Small intestine (tissue), 7 donors: Measurements from ENCODE around the gene NUBP2. TPM values are rescaled to one million over a fixed set of nuclear protein-coding genes. Genes with fewer than 3 reads are reported as not detected.

ENCODE experiments used
- DNase-seq, 2 donors: peaks; one replicate each; pipeline versions ENCODE4 v3.0.0 to v3.0.0-alpha.2; 2013
- FAIRE-seq: peaks from 2 replicates; lab custom pipeline; 2012; peaks lifted over from hg19 to GRCh38; lab: Jason Lieb, UNC
- H3K27ac ChIP-seq, 3 donors: one replicate each; pipeline ENCODE4 v1.5.1; 2013; ENCODE audit warnings: low read length in 2 of 3, mild to moderate bottlenecking in 2 of 3, control low read depth in 1 of 3, inconsistent platforms in 1 of 3, low read depth in 1 of 3, moderate library complexity in 1 of 3
- H3K27me3 ChIP-seq, 3 donors: one replicate each; pipeline ENCODE4 v1.6.1; 2013; ENCODE audit warnings: low read length in 3 of 3, inconsistent platforms in 1 of 3; ENCODE audit not compliant: control insufficient read depth in 3 of 3, insufficient read depth in 3 of 3
- H3K36me3 ChIP-seq, 3 donors: one replicate each; pipeline ENCODE4 v1.6.1; 2013; ENCODE audit warnings: low read length in 3 of 3, inconsistent platforms in 1 of 3, low read depth in 1 of 3, mild to moderate bottlenecking in 1 of 3, moderate library complexity in 1 of 3; ENCODE audit not compliant: control insufficient read depth in 3 of 3, insufficient read depth in 2 of 3
- H3K4me1 ChIP-seq, 3 donors: one replicate each; pipeline ENCODE4 v1.6.1; 2013; ENCODE audit warnings: low read length in 2 of 3, inconsistent platforms in 1 of 3, low read depth in 1 of 3, mild to moderate bottlenecking in 1 of 3, moderate library complexity in 1 of 3; ENCODE audit not compliant: control insufficient read depth in 3 of 3, insufficient read depth in 2 of 3
- H3K4me3 ChIP-seq, 3 donors: one replicate each; pipeline ENCODE4 v1.5.1; 2013; ENCODE audit warnings: low read length in 3 of 3, control low read depth in 1 of 3, inconsistent platforms in 1 of 3, low read depth in 1 of 3, mild to moderate bottlenecking in 1 of 3, moderate library complexity in 1 of 3
- H3K9me3 ChIP-seq, 2 donors: one replicate each; pipeline ENCODE4 v1.6.1; 2013; ENCODE audit warnings: low read depth in 1 of 2, low read length in 1 of 2; ENCODE audit not compliant: control insufficient read depth in 2 of 2, insufficient read depth in 1 of 2
- WGBS, 3 donors: extraction: QIAGEN DNeasy Blood & Tissue Kit; methylation state at CpG; one replicate each; pipeline ENCODE4 v1.1.7; 2013; 5-methylcytosine and 5-hydroxymethylcytosine counted together
- polyA plus RNA-seq, 4 donors: library from polyadenylated mRNA; stranded (reverse) in 3 of 4; unstranded in 1 of 4; fragments of 200-250 nt in 3 of 4; fragments of 120-200 nt in 1 of 4; gene quantifications; one replicate each; pipeline versions ENCODE4 v1.2.1 to v1.2.3, GENCODE V29; 2013
- donor health status: healthy with polysubstance abuse.
- donor health status: control.
- donor health status: control.
- donor health status: Bipolar disorder and iron deficiency.
- donor health status: healthy.

The NUBP2 gene
- polyA plus RNA-seq, 4 donors: 38.6 to 70.7 (median 61.8) TPM

GRCh38 chr16:1743376-1744337 is 39.1 kb upstream of the NUBP2 start:
- no peak for FAIRE-seq
- H3K9me3 ChIP-seq: peaks cover 0 to under 1% of the 10 kb centered on the region in 2 donors
- no peak overlapping the region for H3K27ac ChIP-seq
- H3K4me1 ChIP-seq: no peaks in the 10 kb centered on the region
- no peak for DNase-seq
- no peaks in the 10 kb centered on the region for H3K27me3 ChIP-seq
- H3K36me3 ChIP-seq: peaks cover 12 to 80% (median 13%) of the 10 kb centered on the region in 3 donors
- WGBS, 3 donors: 91 to 93% (median 91%) methylated on average over 32 of the region's 32 CpGs
- H3K4me3 ChIP-seq: no peak overlapping the region

DNA sequence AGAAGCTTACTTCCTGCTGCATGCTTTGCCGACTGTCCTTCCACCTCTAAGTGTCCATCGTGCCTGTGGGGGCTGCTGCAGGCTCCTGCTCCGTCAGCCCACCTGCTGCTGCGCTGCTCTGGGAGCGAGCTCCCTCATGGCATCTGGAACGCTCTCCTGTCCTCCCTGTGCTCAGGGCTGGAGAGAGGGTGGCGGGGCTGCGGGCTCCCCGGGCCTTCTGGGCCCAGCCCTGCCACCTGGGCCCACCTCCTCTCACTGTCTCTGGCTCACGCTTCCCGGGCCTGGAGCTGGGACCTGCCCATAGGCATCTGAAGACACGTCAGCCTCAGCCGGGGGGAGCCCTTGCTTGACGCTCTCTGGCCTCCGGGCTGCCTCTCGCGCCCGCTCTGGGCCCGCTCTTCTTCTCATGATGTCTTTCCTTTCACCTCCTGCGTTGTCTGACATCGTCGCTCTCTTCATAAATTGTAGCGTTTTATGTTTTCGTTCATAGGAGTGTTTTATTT is 38.4 kb upstream of the NUBP2 start:
- DNase-seq: no peak
- WGBS, 3 donors: 93 to 94% (median 93%) methylated on average over 24 of the region's 24 CpGs
- Histone ChIP-seq H3K36me3 (peaks cover 13 to 88% (median 16%) of the 10 kb centered on the region in 3 donors), H3K27me3 (no peaks in the 10 kb centered on the region), H3K27ac (no peak overlapping the region), H3K4me3 (no peak overlapping the region), H3K9me3 (no peaks in the 10 kb centered on the region), H3K4me1 (no peaks in the 10 kb centered on the region)
- no peak for FAIRE-seq

- no peak for FAIRE-seq
- Histone ChIP-seq H3K27me3 (no peaks in the 10 kb centered on the region), H3K27ac (no peak overlapping the region), H3K4me3 (no peak overlapping the region), H3K36me3 (peaks cover 16 to 94% (median 19%) of the 10 kb centered on the region in 3 donors), H3K4me1 (no peaks in the 10 kb centered on the region), H3K9me3 (no peaks in the 10 kb centered on the region)
- no peak for DNase-seq
- 87 to 92% (median 91%) methylated on average over 25 of the region's 25 CpGs for WGBS, 3 donors
Measured at GRCh38 chr16:1745181-1745899, 37.4 kb upstream of the NUBP2 start.

DNA sequence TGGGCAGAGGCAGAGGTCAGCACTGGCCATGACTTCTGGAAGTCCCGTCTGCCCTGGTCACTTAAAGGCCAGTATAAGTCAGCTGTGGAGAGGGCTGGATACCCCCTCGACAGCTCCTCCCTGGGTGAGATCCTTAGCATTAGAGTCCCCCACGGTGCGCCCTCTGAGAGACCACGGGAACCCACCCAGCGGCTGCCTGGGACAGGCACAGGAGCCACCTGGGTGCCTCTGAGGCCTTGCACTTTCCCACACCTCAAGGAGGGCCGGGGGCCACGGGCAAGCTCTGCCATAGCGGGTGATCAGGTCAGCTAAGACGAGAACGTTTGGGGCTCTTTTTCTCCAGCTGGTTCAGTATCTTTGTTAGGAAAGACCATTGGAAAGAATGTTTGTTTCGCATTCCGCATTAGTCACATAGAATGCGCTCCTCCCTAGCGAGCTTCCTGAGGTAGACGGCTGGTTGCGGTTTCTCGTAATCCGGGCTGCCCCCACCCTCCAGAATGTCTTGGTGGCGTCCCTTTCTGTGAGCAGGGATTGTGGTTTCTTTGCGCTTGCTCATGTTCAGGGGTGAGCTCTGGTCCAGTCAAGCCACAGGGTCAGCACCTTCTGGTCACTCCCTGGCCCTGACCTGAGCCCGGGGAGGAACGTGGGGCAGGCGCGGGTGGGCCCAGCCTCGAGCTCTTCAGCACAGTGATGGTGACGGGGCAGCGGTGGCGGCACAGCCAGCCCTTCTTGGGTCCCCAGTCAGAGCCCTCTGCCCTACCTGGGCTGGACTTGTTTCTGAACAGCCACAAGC is 36.7 kb upstream of the NUBP2 start:
- no peak for DNase-seq
- Histone ChIP-seq H3K4me1 (no peaks in the 10 kb centered on the region), H3K27me3 (no peaks in the 10 kb centered on the region), H3K9me3 (no peaks in the 10 kb centered on the region), H3K4me3 (no peak overlapping the region), H3K36me3 (peaks cover 16 to 94% (median 19%) of the 10 kb centered on the region in 3 donors), H3K27ac (no peak overlapping the region)
- no peak for FAIRE-seq
- 94 to 96% (median 94%) methylated on average over 28 to 29 of the region's 29 CpGs for WGBS, 3 donors

- Histone ChIP-seq H3K27ac (no peak overlapping the region), H3K27me3 (no peaks in the 10 kb centered on the region), H3K4me3 (no peak overlapping the region), H3K9me3 (no peaks in the 10 kb centered on the region), H3K36me3 (peaks cover 17 to 94% (median 19%) of the 10 kb centered on the region in 3 donors), H3K4me1 (no peaks in the 10 kb centered on the region)
- no peak for FAIRE-seq
- WGBS, 3 donors: 89 to 93% (median 92%) methylated on average over 26 to 31 of the region's 31 CpGs
- no peak for DNase-seq
Measured at GRCh38 chr16:1746693-1747195, 36.0 kb upstream of the NUBP2 start.

GRCh38 chr16:1747934-1748333 is 34.8 kb upstream of the NUBP2 start:
- FAIRE-seq: no peak
- 88 to 97% (median 94%) methylated on average over 10 to 11 of the region's 11 CpGs for WGBS, 3 donors

DNA sequence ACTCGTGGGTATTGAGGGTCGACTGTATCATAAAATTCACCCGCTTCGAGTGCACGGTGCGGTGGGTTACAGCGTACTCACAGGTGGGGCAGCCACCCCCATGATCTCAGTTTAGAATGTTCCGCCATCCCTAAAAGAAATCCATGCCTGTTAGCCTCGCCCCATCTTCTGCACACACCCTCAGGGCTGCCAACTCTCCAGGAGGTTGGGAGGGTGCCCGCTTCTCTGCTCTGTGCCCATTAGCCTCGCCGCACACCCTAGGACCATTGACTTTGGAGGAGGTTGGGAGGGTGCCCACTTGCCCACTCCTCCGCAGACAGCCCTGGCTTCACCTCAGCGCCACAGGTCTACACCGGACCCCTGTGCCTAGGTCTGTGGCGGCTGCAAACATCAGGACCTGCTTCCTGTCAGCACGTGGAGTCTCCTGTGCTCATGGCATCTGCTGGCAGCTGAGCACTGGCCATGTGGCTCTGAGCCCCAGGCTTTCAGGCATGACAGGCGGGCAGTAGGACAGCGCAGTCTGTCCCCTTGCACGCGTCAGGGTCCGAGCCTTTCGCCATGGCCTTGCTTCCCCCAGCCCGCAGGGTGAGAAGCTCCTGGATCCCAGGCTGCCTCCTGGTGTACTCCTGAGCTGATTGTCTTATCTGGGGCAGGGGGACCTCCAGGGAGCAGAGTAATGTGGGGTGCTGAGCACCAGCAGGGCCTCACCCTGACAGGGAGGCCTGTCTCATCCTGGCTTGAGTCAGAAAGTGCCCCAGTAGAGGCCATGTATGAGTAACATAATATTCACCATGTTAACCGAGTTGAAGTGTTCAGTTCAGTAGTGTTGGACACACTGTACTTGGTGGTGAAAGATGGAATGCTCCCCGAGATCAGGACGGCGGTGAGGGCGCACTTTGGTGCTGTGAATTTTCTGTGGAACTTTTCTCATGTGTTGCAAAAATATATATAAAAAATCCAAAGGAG is 33.3 kb upstream of the NUBP2 start:
- peaks cover 15 to 92% (median 23%) of the 10 kb centered on the region in 3 donors for H3K36me3 ChIP-seq
- WGBS, 3 donors: 96 to 98% (median 97%) methylated on average over 29 of the region's 29 CpGs
- H3K27ac ChIP-seq: no peak overlapping the region
- H3K27me3 ChIP-seq: no peaks in the 10 kb centered on the region
- DNase-seq: no peak
- no peaks in the 10 kb centered on the region for H3K9me3 ChIP-seq
- H3K4me1 ChIP-seq: no peaks in the 10 kb centered on the region
- no peak overlapping the region for H3K4me3 ChIP-seq
- FAIRE-seq: no peak

More at GRCh38 chr16:1747934-1748333, 34.8 kb upstream of the NUBP2 start:
- Histone ChIP-seq H3K36me3 (peaks cover 19 to 96% (median 25%) of the 10 kb centered on the region in 3 donors), H3K4me3 (no peak overlapping the region), H3K27me3 (no peaks in the 10 kb centered on the region), H3K4me1 (no peaks in the 10 kb centered on the region), H3K9me3 (no peaks in the 10 kb centered on the region), H3K27ac (no peak overlapping the region)
- no peak for DNase-seq
